ENCODE measurements around the gene KRTAP10-11. TPM values are rescaled to one million over a fixed set of nuclear protein-coding genes. Genes with fewer than 3 reads are reported as not detected.
"Not testable (repeated sequence)": the region's sequence is repeated elsewhere in the genome, so short reads cannot be mapped to it uniquely, and the experiment has no call there.

Gene KRTAP10-11
- total RNA-seq = not detected

DNA sequence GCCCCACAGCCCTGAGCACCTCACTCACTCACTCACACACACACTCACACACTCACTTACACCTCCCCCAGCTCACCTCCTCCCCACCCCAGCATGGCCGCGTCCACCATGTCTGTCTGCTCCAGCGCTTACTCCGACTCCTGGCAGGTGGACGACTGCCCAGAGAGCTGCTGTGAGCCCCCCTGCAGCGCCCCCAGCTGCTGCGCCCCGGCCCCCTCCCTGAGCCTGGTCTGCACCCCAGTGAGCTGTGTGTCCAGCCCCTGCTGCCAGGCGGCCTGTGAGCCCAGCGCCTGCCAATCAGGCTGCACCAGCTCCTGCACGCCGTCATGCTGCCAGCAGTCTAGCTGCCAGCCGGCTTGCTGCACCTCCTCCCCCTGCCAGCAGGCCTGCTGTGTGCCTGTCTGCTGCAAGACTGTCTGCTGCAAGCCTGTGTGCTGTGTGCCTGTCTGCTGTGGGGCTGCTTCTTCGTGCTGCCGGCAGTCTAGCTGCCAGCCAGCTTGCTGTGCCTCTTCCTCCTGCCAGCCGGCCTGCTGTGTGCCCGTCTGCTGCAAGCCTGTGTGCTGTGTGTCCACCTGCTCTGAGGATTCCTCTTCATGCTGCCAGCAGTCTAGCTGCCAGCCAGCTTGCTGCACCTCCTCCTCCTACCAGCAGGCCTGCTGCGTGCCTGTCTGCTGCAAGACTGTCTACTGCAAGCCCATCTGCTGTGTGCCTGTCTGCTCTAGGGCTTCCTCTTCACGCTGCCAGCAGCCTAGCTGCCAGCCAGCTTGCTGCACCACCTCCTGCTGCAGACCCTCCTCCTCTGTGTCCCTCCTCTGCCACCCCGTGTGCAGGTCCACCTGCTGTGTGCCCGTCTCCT is at the start of gene KRTAP10-11:
TSS of gene KRTAP10-11 (plus strand) at position 49 of the 856 bp plus-strand sequence. CDS start at position 94, 45 bp downstream.
- not testable (repeated sequence) for DNase-seq

DNA sequence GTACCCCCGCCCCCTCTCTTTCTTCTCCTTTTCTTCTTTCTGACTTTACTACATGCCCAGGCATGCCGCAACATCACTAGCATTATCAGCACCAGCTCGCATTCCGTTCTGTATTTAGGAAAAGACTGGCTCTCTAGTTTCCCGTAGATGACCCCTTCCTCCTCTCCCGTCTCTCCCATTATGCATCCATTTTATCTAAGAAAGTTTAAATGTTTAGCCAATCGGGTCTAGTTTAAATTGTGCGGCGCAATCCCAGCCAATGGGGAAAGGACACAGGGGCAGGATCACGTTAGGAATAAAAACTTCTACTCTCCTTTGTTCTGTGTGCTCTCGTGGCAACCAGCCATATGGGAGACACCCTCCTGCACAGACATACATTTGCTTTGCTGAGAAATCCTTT is 48.2 kb upstream of the KRTAP10-11 start:
- DNase-seq = no peak

DNA sequence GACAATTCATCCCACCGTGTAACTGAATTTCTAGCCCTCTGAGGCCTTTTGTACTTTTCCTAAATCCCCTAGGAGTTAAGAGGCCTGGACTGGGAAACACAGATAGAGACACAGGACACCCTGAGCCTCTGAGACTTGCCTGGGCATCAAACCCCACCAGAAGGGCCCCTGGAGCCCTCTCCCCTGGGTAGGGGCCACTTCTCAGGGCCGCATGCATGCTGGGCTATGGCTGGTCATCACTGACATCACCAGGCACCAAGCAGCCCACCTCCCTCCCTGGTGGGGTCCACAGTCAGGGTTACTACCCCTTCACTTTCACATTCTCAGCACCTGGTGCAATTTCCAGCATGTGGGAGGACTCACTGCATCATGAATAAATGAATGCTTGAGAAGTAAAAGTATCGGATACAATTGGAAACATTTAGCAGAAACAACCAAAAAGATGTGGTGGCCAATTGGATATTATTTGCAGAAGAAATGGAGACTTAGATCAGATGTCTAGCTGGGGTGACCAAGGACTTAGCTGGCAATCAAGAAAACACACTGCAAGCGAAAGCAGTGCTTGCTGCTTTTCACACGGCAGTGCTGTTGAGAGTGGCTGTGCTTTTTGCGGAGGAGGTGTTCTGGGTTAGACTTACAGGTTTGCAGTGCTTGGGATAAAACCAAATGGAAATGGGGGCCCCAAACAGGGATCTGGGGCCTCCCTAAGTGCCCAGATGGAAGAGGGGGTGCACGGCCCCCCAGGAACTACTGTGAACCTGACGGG is 46.8 kb upstream of the KRTAP10-11 start:
- no peak for DNase-seq

DNA sequence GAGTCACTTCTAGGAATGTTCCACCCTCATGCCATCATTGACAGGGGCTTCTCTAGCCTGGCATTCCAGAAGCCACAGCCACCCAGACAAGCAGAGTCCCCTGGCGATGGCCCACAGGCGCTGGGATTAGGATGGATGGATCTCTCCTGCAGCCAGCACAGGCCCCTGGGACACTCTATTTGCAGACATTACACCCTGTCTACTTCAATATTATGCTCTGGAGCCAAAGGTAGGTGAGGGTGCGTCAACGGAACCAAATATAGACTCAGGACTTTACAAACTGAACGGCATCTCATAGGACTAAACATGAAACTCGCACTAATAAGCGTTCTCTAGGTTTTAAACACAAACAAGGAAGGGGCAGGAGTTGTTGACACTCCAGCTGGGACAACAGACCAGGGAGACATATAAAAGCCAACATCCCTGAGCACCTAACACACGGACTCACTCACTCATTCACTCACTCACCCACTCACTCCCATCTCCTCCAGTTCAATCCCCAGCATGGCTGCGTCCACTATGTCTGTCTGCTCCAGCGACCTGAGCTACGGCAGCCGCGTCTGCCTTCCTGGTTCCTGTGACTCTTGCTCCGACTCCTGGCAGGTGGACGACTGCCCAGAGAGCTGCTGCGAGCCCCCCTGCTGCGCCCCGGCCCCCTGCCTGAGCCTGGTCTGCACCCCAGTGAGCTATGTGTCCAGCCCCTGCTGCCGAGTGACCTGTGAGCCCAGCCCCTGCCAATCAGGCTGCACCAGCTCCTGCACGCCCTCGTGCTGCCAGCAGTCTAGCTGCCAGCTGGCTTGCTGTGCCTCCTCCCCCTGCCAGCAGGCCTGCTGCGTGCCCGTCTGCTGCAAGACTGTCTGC is 45.9 kb upstream of the KRTAP10-11 start, which contains the start of gene KRTAP10-7:
TSS of gene KRTAP10-7 (plus strand) at position 480 of the 861 bp plus-strand sequence. CDS start at position 505, 25 bp downstream.
- DNase-seq = not testable (repeated sequence)

DNA sequence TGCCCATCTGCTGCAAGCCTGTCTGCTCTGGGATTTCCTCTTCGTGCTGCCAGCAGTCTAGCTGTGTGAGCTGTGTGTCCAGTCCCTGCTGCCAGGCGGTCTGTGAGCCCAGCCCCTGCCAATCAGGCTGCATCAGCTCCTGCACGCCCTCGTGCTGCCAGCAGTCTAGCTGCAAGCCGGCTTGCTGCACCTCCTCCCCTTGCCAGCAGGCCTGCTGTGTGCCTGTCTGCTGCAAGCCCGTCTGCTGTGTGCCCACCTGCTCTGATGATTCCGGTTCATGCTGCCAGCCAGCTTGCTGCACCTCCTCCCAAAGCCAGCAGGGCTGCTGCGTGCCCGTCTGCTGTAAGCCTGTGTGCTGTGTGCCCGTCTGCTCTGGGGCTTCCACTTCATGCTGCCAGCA is 45.1 kb upstream of the KRTAP10-11 start:
- DNase-seq = not testable (repeated sequence)

- DNase-seq = no peak
Observed at GRCh38 chr21:44601596-44602462, 44.4 kb upstream of the KRTAP10-11 start.

GRCh38 chr21:44602463-44602850 is 43.8 kb upstream of the KRTAP10-11 start:
- no peak for DNase-seq

DNA sequence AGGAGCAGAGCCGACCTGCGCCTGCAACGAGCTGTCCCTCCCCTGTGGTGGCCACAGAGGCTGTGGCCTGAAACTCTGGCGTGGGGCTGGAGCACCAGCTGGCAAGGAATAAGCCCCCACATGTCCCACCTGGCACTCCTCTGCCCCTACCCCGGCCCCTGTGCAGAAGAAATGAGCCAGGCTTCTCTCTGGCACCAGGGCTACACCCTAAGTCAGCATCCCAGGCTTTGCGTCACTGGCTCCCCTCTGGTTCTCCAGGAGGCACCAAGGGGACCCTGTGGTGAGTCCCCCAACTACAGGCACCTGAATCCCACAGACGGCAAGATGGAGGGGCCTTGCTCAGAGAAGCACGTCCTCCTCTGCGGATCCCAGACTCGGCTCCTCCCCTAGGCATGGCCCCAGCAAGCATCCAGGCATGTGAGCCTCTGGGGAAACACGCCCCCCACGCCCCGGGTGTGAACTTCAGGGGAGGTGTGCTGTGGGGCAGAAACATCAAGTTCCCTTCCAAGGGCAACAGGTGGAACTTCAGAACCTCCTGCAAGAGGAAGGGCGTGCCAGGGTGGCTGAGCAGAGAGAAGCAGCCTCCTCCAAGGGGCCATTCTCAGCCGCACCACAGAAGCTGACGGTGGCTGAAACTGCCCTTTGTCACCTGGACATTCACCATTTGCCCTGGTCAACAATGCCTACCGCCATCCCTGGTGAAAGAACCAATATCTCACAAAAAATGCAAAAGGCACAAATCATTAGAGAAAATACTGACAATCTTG is 42.9 kb upstream of the KRTAP10-11 start:
- DNase-seq = no peak

DNA sequence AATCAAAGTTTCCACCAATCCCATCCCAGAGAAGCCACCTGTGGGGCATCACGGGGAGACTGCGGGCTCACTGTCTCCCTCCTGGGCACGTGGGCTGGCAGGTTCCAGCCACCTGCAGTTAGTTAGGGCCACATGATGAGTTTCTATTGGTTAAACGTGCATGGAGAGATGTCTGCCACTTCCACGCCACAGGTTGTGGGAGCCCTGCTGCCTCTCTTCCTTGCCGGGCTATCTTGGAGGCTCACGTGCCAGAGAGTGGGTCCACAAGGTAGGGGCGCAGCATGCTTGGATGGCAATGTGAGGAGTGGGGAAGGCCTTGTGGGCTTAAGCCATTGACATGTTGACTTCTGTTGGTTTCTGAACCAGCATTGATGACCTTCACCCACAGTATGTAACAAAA is 42.3 kb upstream of the KRTAP10-11 start:
- DNase-seq = no peak

- no peak for DNase-seq
Observed at GRCh38 chr21:44606495-44606894, 39.7 kb upstream of the KRTAP10-11 start.

- no peak for DNase-seq
Observed at GRCh38 chr21:44609193-44609592, 37.0 kb upstream of the KRTAP10-11 start.

DNA sequence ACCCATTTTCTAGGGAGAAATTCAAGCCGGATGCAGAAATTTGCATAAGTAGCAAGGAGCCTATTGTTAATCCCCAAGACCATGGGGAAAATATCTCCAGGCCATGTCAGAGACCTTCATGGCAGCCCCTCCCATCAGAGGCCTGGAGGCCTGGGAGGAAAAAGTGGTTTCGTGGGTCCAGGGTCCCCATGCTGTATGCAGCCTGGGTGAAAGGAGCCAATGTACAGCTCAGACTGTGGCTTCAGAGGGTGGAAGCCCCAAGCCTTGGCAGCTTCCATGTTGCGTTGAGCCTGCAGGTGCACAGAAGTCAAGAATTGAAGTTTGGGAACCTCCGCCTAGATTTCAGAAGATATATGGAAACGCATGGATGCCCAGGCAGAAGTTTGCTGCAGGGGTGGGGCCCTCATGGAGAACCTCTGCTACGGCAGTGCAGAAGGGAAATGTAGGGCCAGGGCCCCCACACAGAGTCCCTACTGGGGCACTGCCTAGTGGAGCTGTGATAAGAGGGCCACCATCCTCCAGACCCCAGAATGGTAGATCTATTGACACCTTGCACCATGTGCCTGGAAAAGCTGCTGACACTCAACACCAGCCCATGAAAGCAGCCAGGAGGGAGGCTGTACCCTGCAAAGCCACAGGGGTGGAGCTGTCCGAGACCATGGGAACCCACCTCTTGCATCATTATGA is 35.9 kb upstream of the KRTAP10-11 start:
- not testable (repeated sequence) for DNase-seq

- no peak for DNase-seq
Observed at GRCh38 chr21:44611551-44611950, 34.7 kb upstream of the KRTAP10-11 start.

DNA sequence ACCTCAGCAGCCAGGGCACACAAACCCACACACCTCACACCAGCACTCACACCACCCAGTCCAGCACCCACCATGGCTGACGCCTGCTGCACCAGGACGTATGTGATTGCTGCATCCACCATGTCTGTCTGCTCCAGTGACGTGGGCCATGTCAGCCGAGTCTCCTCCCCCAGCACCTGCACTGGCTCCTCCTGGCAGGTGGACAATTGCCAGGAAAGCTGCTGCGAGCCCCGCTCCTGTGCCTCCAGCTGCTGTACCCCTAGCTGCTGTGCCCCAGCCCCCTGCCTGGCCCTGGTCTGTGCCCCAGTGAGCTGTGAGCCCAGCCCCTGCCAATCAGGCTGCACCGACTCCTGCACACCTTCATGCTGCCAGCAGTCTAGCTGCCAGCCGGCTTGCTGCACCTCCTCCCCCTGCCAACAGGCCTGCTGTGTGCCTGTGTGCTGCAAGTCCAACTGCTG is 34.2 kb upstream of the KRTAP10-11 start, which contains the start of gene KRTAP10-8:
TSS of gene KRTAP10-8 (plus strand) at position 51 of the 458 bp plus-strand sequence. CDS start at position 73, 22 bp downstream.
- DNase-seq = no peak

GRCh38 chr21:44612669-44613229 is 33.5 kb upstream of the KRTAP10-11 start:
- DNase-seq = no peak

DNA sequence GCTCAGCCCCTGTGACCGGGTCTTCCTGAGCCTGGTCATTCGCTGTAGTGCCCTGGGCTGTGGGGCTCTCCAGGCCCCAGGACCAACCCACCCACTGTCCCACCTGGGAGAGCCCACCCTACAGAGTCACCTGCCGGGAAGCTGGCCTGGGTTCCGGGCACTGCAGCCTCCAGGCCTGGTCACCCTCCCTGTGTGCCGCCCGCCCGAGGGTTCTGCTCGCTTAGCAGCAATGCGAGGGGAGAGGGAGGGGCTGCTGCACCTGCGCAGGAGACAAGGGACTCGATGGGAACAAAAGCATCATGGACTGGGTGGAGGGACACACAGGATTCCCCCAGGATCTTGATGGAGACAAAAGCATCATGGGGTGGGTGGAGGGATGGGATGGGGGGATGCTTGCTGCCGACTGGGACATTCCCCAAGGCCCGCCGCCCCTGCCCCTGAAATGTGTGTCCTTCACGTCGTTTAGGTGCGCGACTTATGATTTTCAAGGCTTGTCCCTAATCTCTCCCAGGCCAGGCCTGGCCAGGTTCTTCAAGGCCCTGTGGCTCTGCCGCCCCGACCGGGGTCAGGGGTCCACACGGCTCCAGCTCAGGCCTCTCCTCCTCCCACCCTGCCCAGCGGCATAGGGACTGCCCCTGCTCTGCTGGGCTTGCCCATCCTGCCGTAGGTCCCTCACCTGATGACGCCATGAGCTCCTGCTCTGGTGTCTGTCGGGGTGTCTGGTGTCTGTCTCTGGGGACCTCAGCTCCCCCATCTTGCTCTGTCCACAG is 32.6 kb upstream of the KRTAP10-11 start:
- DNase-seq = no peak

- DNase-seq = no peak
Observed at GRCh38 chr21:44614161-44614631, 32.0 kb upstream of the KRTAP10-11 start.

GRCh38 chr21:44614961-44615391 is 31.2 kb upstream of the KRTAP10-11 start:
- no peak for DNase-seq

Measured in tongue (tissue), 2 donors.